GM10266 (cell line): ENCODE results near the gene SPANXN1.
"Not testable (repeated sequence)": the region's sequence is repeated elsewhere in the genome, so short reads cannot be mapped to it uniquely, and the experiment has no call there.

ENCODE experiments used
- DNase-seq: peaks from one replicate; pipeline ENCODE4 v3.0.0; 2012; ENCODE audit errors: extremely low spot score
- TF ChIP-seq, protein P1 (sequence below): IDR thresholded peaks from 2 replicates; pipeline ENCODE4 v1.5.1; 2012; ENCODE audit warnings: mild to moderate bottlenecking, low read depth; ENCODE audit not compliant: control insufficient read depth, insufficient read depth; ENCODE audit errors: missing control alignments

Gene SPANXN1, protein sequence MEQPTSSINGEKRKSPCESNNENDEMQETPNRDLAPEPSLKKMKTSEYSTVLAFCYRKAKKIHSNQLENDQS

DNA sequence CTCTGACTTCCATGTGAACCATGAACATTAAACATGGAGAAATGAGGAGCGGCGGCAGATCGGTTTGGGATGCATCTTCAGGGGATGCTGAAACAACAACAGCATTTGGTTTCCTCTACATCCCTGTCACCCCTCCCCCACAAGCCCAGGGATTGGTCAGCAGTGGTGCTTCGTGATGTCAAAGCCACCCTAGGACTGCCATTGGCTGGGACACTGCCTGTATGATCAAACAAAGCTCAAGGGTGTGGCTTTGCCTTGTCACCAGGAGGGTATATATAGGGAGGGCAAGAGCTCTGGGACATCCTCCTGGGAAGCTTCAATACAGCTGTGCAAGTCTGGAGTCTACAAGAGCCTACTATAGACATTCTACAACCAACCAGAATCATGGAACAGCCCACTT lies at the start of gene SPANXN1:
Gene SPANXN1, plus strand, starts transcription at position 301 of the 400 bp plus-strand sequence. Its CDS starts 84 bp downstream, at position 385.
- not testable (repeated sequence) for DNase-seq

DNA sequence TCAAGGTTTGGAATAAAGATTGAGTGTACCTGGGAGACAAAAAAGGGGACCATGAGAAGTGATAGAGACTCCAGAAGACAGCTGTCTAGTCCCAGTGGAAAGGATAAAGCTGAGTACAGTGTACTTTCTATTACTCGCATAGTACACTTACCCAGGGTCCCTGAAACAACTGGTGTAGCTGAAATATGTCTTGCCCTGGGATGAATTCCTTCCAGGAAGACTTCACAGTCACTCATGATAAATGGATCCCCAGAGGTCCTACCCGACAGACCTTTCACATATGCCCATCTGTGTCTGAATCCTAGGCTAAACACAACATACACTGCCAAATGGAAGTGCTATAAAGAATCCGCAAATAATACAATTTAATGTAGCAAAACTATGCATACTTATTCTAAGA lies 48.2 kb upstream of the SPANXN1 start:
- TF ChIP-seq, protein P1, sequence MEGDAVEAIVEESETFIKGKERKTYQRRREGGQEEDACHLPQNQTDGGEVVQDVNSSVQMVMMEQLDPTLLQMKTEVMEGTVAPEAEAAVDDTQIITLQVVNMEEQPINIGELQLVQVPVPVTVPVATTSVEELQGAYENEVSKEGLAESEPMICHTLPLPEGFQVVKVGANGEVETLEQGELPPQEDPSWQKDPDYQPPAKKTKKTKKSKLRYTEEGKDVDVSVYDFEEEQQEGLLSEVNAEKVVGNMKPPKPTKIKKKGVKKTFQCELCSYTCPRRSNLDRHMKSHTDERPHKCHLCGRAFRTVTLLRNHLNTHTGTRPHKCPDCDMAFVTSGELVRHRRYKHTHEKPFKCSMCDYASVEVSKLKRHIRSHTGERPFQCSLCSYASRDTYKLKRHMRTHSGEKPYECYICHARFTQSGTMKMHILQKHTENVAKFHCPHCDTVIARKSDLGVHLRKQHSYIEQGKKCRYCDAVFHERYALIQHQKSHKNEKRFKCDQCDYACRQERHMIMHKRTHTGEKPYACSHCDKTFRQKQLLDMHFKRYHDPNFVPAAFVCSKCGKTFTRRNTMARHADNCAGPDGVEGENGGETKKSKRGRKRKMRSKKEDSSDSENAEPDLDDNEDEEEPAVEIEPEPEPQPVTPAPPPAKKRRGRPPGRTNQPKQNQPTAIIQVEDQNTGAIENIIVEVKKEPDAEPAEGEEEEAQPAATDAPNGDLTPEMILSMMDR, result no peak
- no peak for DNase-seq

DNA sequence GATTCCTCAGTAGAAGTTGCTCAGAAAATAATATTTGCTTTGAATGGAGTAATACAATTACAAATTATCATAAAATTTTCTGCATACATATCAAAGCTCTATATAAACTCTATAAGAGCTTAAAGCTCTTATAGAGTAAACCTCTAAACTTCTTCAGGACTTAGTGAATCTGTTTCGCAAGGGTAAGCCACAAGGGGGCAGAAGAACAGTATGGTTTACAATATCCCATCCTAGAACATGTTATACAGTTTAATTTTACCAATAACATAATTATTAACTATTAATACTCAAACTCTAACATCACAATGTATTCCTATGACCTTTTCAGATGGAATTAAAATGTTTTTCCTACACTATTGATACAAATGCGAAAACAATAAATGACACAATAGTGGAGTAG lies 33.8 kb upstream of the SPANXN1 start:
- DNase-seq, result no peak
- TF ChIP-seq, protein P1, result peak; percentile 10

DNA sequence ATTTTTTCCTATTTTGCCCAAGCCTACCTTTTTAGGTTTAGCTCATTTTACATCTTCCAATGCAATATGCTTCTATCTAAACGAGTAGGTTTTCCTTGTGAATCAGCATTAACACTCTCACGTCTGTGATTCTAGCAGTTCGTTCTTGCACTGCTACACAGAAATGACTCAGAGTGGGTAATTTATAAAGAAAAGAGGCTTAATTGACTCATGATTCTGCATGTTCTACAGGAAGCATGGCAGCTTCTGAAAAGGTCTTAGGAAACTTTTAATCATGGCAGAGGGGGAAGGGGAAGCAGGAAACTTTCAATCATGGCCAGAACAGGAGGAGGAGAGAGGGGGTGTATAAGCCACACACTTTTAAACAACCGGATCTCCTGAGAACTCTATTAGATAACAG lies 44.9 kb downstream of the SPANXN1 start:
- TF ChIP-seq, protein P1, result no peak
- DNase-seq, result no peak
